HL-60 (cell line): Measurements from ENCODE around the gene HES5.

Experiments used
- DNase-seq, 2 experiments: peaks; one replicate each; pipeline ENCODE4 v3.0.0-alpha.2; 2010 to 2020; ENCODE audit warnings: low read depth in 1 of 2, low spot score in 1 of 2
- H3K27ac ChIP-seq: fragments of 250-450 bp; sonication (Bioruptor Pico); replicated peaks from 2 replicates; pipeline ENCODE4 v1.5.1; 2020; ENCODE audit warnings: mild to moderate bottlenecking, moderate library complexity
- H3K27me3 ChIP-seq: fragments of 250-450 bp; sonication (Bioruptor Pico); 2 replicates; pipeline ENCODE4 v1.5.1; 2021; ENCODE audit warnings: mild to moderate bottlenecking, moderate library complexity; ENCODE audit not compliant: insufficient read depth, poor library complexity, severe bottlenecking
- H3K4me3 ChIP-seq: replicated peaks from 2 replicates; pipeline ENCODE4 v1.5.1; 2011; ENCODE audit warnings: mild to moderate bottlenecking, control low read depth, low read length; ENCODE audit not compliant: insufficient read depth
- GABPA ChIP-seq: IDR thresholded peaks from 2 replicates; pipeline ENCODE4 v1.6.1; 2012; ENCODE audit warnings: low read depth
- POLR2AphosphoS5 ChIP-seq: IDR thresholded peaks from 2 replicates; pipeline ENCODE4 v1.6.1; 2012; ENCODE audit warnings: low read depth
- SPI1 ChIP-seq: IDR thresholded peaks from 2 replicates; pipeline ENCODE4 v1.6.1; 2012; ENCODE audit warnings: low read depth, mild to moderate bottlenecking, borderline replicate concordance
- TF ChIP-seq, protein P1 (sequence below): IDR thresholded peaks from 2 replicates; pipeline ENCODE4 v1.6.1; 2012; ENCODE audit warnings: low read depth; ENCODE audit not compliant: insufficient replicate concordance
- TF ChIP-seq, protein P2 (sequence below): IDR thresholded peaks from one replicate; pipeline ENCODE4 v1.5.1; 2011; ENCODE audit warnings: low read length, control low read depth, inconsistent platforms; ENCODE audit not compliant: insufficient read depth

HES5 gene

DNA sequence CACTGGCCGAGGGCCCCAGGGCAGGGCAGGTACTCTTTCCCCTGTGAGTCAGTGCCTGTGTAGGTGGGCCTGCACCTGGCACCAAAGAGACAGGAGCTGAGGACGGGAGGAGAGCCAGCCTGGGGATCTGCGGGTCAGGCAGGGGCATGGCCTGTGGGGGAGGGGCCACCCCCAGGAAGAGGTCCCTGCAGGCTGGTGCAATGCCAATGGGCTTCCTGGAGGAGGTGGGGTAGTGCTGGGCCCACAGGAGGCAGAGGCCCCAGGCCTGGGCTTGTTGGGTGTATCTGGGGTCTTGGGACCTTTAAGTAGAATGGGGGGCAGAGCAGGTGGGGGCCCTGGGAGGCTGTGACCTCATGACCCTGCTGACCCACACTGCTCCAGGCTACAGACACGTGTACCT lies 30.8 kb downstream of the HES5 start:
- TF ChIP-seq POLR2AphosphoS5 (no peak), GABPA (no peak), SPI1 (no peak)
- TF ChIP-seq, protein P1, sequence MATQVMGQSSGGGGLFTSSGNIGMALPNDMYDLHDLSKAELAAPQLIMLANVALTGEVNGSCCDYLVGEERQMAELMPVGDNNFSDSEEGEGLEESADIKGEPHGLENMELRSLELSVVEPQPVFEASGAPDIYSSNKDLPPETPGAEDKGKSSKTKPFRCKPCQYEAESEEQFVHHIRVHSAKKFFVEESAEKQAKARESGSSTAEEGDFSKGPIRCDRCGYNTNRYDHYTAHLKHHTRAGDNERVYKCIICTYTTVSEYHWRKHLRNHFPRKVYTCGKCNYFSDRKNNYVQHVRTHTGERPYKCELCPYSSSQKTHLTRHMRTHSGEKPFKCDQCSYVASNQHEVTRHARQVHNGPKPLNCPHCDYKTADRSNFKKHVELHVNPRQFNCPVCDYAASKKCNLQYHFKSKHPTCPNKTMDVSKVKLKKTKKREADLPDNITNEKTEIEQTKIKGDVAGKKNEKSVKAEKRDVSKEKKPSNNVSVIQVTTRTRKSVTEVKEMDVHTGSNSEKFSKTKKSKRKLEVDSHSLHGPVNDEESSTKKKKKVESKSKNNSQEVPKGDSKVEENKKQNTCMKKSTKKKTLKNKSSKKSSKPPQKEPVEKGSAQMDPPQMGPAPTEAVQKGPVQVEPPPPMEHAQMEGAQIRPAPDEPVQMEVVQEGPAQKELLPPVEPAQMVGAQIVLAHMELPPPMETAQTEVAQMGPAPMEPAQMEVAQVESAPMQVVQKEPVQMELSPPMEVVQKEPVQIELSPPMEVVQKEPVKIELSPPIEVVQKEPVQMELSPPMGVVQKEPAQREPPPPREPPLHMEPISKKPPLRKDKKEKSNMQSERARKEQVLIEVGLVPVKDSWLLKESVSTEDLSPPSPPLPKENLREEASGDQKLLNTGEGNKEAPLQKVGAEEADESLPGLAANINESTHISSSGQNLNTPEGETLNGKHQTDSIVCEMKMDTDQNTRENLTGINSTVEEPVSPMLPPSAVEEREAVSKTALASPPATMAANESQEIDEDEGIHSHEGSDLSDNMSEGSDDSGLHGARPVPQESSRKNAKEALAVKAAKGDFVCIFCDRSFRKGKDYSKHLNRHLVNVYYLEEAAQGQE: no peak
- TF ChIP-seq, protein P2, sequence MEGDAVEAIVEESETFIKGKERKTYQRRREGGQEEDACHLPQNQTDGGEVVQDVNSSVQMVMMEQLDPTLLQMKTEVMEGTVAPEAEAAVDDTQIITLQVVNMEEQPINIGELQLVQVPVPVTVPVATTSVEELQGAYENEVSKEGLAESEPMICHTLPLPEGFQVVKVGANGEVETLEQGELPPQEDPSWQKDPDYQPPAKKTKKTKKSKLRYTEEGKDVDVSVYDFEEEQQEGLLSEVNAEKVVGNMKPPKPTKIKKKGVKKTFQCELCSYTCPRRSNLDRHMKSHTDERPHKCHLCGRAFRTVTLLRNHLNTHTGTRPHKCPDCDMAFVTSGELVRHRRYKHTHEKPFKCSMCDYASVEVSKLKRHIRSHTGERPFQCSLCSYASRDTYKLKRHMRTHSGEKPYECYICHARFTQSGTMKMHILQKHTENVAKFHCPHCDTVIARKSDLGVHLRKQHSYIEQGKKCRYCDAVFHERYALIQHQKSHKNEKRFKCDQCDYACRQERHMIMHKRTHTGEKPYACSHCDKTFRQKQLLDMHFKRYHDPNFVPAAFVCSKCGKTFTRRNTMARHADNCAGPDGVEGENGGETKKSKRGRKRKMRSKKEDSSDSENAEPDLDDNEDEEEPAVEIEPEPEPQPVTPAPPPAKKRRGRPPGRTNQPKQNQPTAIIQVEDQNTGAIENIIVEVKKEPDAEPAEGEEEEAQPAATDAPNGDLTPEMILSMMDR: no peak
- Histone ChIP-seq H3K27me3 (peaks cover 7% of the 10 kb centered on the region), H3K4me3 (no peak overlapping the region), H3K27ac (no peak overlapping the region)
- no peak for DNase-seq

DNA sequence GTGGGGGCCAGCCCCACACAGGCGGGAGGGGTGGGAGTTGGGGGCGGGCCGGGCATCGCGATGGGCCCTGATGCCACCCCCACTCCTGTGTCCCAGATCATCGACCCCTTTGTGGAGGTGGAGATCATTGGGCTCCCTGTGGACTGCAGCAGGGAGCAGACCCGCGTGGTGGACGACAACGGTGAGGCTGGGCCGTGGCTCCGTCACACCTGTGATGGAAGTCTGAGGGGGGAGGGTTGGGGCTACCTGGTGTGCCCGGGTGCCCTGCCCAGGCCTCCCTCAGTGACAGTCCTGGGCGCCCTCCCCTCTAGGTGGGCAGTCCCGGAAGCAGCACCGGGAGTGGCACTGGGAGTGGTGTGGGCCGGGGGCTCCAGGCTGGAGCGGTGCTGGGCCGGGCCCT lies 31.4 kb downstream of the HES5 start:
- H3K4me3 ChIP-seq: no peak overlapping the region
- TF ChIP-seq, protein P1: no peak
- TF ChIP-seq GABPA (no peak), POLR2AphosphoS5 (no peak), SPI1 (no peak)
- TF ChIP-seq, protein P2: no peak
- peaks cover 2% of the 10 kb centered on the region for H3K27me3 ChIP-seq
- no peak overlapping the region for H3K27ac ChIP-seq
- DNase-seq: no peak

DNA sequence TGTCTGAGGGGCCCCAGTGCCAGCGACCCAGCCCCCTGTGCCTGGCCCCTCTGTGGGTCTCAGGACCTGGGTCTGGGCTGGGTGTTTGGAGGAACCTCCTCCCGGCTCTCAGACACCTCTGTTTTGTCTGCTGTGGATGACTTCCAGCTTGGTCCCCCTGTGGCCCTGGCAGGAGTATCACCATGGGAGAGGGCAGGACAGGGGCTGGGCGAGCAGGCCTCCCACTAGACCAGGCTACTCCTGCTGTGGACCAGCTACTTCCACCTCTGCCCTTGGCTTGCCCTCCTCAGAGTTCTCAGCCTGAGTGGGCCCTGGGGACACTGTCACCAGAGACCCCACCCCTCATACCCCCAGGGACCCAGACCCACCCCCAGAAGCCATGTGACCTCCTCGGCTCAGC lies 32.2 kb downstream of the HES5 start:
- H3K27me3 ChIP-seq: peaks cover 7% of the 10 kb centered on the region
- no peak overlapping the region for H3K4me3 ChIP-seq
- DNase-seq: no peak
- H3K27ac ChIP-seq: no peak overlapping the region
- TF ChIP-seq, protein P1: no peak
- TF ChIP-seq SPI1: no peak
- TF ChIP-seq, protein P2: no peak
- TF ChIP-seq GABPA: no peak
- TF ChIP-seq POLR2AphosphoS5: no peak
